A549 (cell line): Measurements from ENCODE around the gene CCDC142. TPM values are rescaled to one million over a fixed set of nuclear protein-coding genes. Genes with fewer than 3 reads are reported as not detected.
A peak's percentile ranks its signal among the peaks of the same experiment; 100 is the strongest.

Source experiments
- BCL3 ChIP-seq: fragments of >200 bp; sonication (Bioruptor Twin); formaldehyde crosslinking; IDR thresholded peaks from 3 replicates; pipeline ENCODE4 v1.6.1; 2016
- CBX8 ChIP-seq: fragments of 200-600 bp; sonication (generic); IDR thresholded peaks from 2 replicates; pipeline ENCODE4 v1.6.1; 2016
- CEBPB ChIP-seq, 2 experiments: fragments of >200 bp in 1 of 2; sonication (Bioruptor Twin) in 1 of 2; formaldehyde crosslinking in 1 of 2; IDR thresholded peaks; 2 replicates each; pipeline ENCODE4 v1.6.1; 2012 to 2016
- EHF ChIP-seq: fragments of 250-450 bp; sonication (Bioruptor Pico); IDR thresholded peaks from 2 replicates; pipeline ENCODE4 v1.5.0; 2020; ENCODE audit warnings: mild to moderate bottlenecking
- EHMT2 ChIP-seq: fragments of 200-600 bp; sonication (generic); IDR thresholded peaks from 2 replicates; pipeline ENCODE4 v1.6.1; 2016; ENCODE audit warnings: antibody characterized with exemption, low read depth, mild to moderate bottlenecking, moderate library complexity
- ELK1 ChIP-seq: fragments of 150-350 bp; IDR thresholded peaks from 2 replicates; pipeline ENCODE4 v1.6.1; 2014; ENCODE audit warnings: low read depth, mild to moderate bottlenecking, low read length
- EP300 ChIP-seq, 2 experiments: fragments of >200 bp; sonication (Bioruptor Twin); formaldehyde crosslinking; IDR thresholded peaks; 2 replicates in 1 of 2; 3 replicates in 1 of 2; pipeline ENCODE4 v1.6.1; 2016 to 2017
- ESRRA ChIP-seq: fragments of 150-350 bp; IDR thresholded peaks from 2 replicates; pipeline ENCODE4 v1.6.1; 2014; ENCODE audit warnings: mild to moderate bottlenecking, low read length, borderline replicate concordance
- FOSB ChIP-seq: fragments of 250-450 bp; sonication (Bioruptor Pico); IDR thresholded peaks from 2 replicates; pipeline ENCODE4 v1.5.0; 2020; ENCODE audit warnings: mild to moderate bottlenecking, moderate library complexity
- GATA3 ChIP-seq: IDR thresholded peaks from 2 replicates; pipeline ENCODE4 v1.6.1; 2012; ENCODE audit warnings: borderline replicate concordance
- HDAC2 ChIP-seq: fragments of 200-600 bp; sonication (generic); IDR thresholded peaks from 2 replicates; pipeline ENCODE4 v1.6.1; 2016
- HES2 ChIP-seq: fragments of >200 bp; sonication (Bioruptor Twin); formaldehyde crosslinking; IDR thresholded peaks from 2 replicates; pipeline ENCODE4 v1.6.1; 2016
- HMGXB4 ChIP-seq: fragments of 250-450 bp; sonication (Bioruptor Pico); IDR thresholded peaks from 2 replicates; pipeline ENCODE4 v1.5.0; 2021; ENCODE audit warnings: mild to moderate bottlenecking, moderate library complexity, borderline replicate concordance
- HOXA7 ChIP-seq: fragments of 250-450 bp; sonication (Bioruptor Pico); IDR thresholded peaks from 2 replicates; pipeline ENCODE4 v1.5.0; 2020; ENCODE audit warnings: mild to moderate bottlenecking, moderate library complexity
- HOXB13 ChIP-seq: fragments of 250-450 bp; sonication (Bioruptor Pico); IDR thresholded peaks from 2 replicates; pipeline ENCODE4 v1.5.0; 2020; ENCODE audit warnings: low read depth, mild to moderate bottlenecking, moderate library complexity
- HOXB5 ChIP-seq: fragments of 250-450 bp; sonication (Bioruptor Pico); IDR thresholded peaks from 2 replicates; pipeline ENCODE4 v1.5.0; 2020; ENCODE audit warnings: mild to moderate bottlenecking, moderate library complexity
- KDM1A ChIP-seq: fragments of 200-600 bp; sonication (generic); IDR thresholded peaks from 2 replicates; pipeline ENCODE4 v1.6.1; 2016; ENCODE audit warnings: low read depth, mild to moderate bottlenecking
- KDM5A ChIP-seq: fragments of 200-600 bp; sonication (generic); IDR thresholded peaks from 2 replicates; pipeline ENCODE4 v1.6.1; 2016; ENCODE audit warnings: antibody characterized with exemption, mild to moderate bottlenecking
- MAFK ChIP-seq: fragments of 450-650 bp; IDR thresholded peaks from 2 replicates; pipeline ENCODE4 v1.6.1; 2014; ENCODE audit not compliant: partially characterized antibody
- MAX ChIP-seq: IDR thresholded peaks from 2 replicates; pipeline ENCODE4 v1.6.1; 2012
- MYC ChIP-seq: IDR thresholded peaks from 2 replicates; pipeline ENCODE4 v1.6.1; 2012; ENCODE audit warnings: mild to moderate bottlenecking, inconsistent platforms, low read length, improper control_type of control experiment, borderline replicate concordance
- NR3C1 ChIP-seq: fragments of >200 bp; sonication (Bioruptor Twin); formaldehyde crosslinking; IDR thresholded peaks from 3 replicates; pipeline ENCODE4 v1.6.1; 2017
- PBX3 ChIP-seq: IDR thresholded peaks from 2 replicates; pipeline ENCODE4 v1.6.1; 2012
- PHF8 ChIP-seq: fragments of 200-600 bp; sonication (generic); IDR thresholded peaks from 2 replicates; pipeline ENCODE4 v1.6.1; 2016; ENCODE audit warnings: low read depth, mild to moderate bottlenecking, antibody characterized with exemption, moderate library complexity, borderline replicate concordance
- POLR2AphosphoS2 ChIP-seq: conservative IDR thresholded peaks from 2 replicates; pipeline ENCODE4 v1.6.1; 2012; ENCODE audit warnings: low read length, improper control_type of control experiment, inconsistent platforms
- RARB ChIP-seq: fragments of 250-450 bp; sonication (Bioruptor Pico); IDR thresholded peaks from 2 replicates; pipeline ENCODE4 v1.8.0; 2021; ENCODE audit warnings: mild to moderate bottlenecking, moderate library complexity
- RCOR1 ChIP-seq: fragments of 150-350 bp; IDR thresholded peaks from 2 replicates; pipeline ENCODE4 v1.6.1; 2014; ENCODE audit warnings: antibody characterized with exemption, low read length, low read depth
- REST ChIP-seq: fragments of 200-600 bp; sonication (generic); IDR thresholded peaks from 2 replicates; pipeline ENCODE4 v1.6.1; 2016; ENCODE audit warnings: antibody characterized with exemption, mild to moderate bottlenecking, moderate library complexity
- RFX5 ChIP-seq: fragments of 450-650 bp; IDR thresholded peaks from 2 replicates; pipeline ENCODE4 v1.7.1; 2014; ENCODE audit warnings: antibody characterized with exemption, mild to moderate bottlenecking, moderate library complexity
- TFCP2L1 ChIP-seq: fragments of 250-450 bp; sonication (Bioruptor Pico); IDR thresholded peaks from 2 replicates; pipeline ENCODE4 v1.5.0; 2021; ENCODE audit warnings: mild to moderate bottlenecking
- TP53 ChIP-seq: fragments of 250-450 bp; sonication (Bioruptor Pico); IDR thresholded peaks from 2 replicates; pipeline ENCODE4 v1.5.0; 2021; ENCODE audit warnings: mild to moderate bottlenecking, moderate library complexity
- USF2 ChIP-seq: fragments of 450-650 bp; IDR thresholded peaks from 2 replicates; pipeline ENCODE4 v1.6.1; 2014; ENCODE audit warnings: antibody characterized with exemption
- ZC3H11A ChIP-seq: fragments of 450-650 bp; IDR thresholded peaks from 2 replicates; pipeline ENCODE4 v1.6.1; 2014; ENCODE audit warnings: antibody characterized with exemption, mild to moderate bottlenecking
- polyA plus RNA-seq, 4 experiments: library from polyadenylated mRNA; depleted of rRNA in 3 of 4; stranded (reverse); fragments of >200 nt; fragmentation: RNase III in 1 of 4; extraction: RNeasy Plus Mini Kit Qiagen cat#74134 plus additional on column Dnase treatment in 1 of 4; gene quantifications; 2 replicates in 3 of 4; 3 replicates in 1 of 4; pipeline ENCODE4 v1.2.3, GENCODE V29; 2011 to 2017

Gene CCDC142
- polyA plus RNA-seq, 2 of the 4 experiments (the other 2 are of a cell fraction) = 6.8 to 12.8 TPM

- no peak for TF ChIP-seq REST
- no peak; the same call in 1 of the 2 replicates for TF ChIP-seq MAX
- TF ChIP-seq HMGXB4 (CRISPR knock-in tag) = no peak
- TF ChIP-seq PHF8 = peak; percentile 57; the same call in 1 of the 2 replicates
- TF ChIP-seq KDM5A = peak; percentile 90
- TF ChIP-seq EHF = 0 out of 2 replicates have a peak, but pooled peaks have one; percentile 71
- TF ChIP-seq NR3C1 = no peak
- peak; percentile 99 for TF ChIP-seq PBX3
- peak; percentile 81 for TF ChIP-seq RFX5
- no peak for TF ChIP-seq MAFK
- TF ChIP-seq HOXB13 (CRISPR knock-in tag) = peak; percentile 76; the same call in 1 of the 2 replicates
- no peak for TF ChIP-seq POLR2AphosphoS2
- TF ChIP-seq RARB (CRISPR knock-in tag) = no peak
- peak; percentile 94 for TF ChIP-seq HOXB5 (CRISPR knock-in tag)
- peak; percentile 19; the same call in 1 of the 3 replicates for TF ChIP-seq BCL3
- TF ChIP-seq ESRRA = no peak
- TF ChIP-seq HES2 = no peak
- no peak for TF ChIP-seq EP300 (IDR thresholded peaks at IDR 0.05)
- no peak for TF ChIP-seq EHMT2
- TF ChIP-seq CBX8 = no peak
- TF ChIP-seq FOSB = 0 out of 2 replicates have a peak, but pooled peaks have one; percentile 71
- no peak for TF ChIP-seq ELK1
- no peak for TF ChIP-seq RCOR1
- peak; percentile 23; the same call in 1 of the 2 replicates for TF ChIP-seq GATA3
- no peak for TF ChIP-seq KDM1A
- TF ChIP-seq HDAC2 = no peak
- no peak for TF ChIP-seq ZC3H11A
- no peak for TF ChIP-seq CEBPB (IDR thresholded peaks at IDR 0.05)
- TF ChIP-seq TP53 (CRISPR knock-in tag) = peak; percentile 94
- no peak for TF ChIP-seq MYC
- no peak; the same call in 1 of the 2 replicates for TF ChIP-seq TFCP2L1 (CRISPR knock-in tag)
- TF ChIP-seq HOXA7 = peak; percentile 48; the same call in 1 of the 2 replicates
- TF ChIP-seq USF2 = no peak
Measured at GRCh38 chr2:74458132-74458937, 24.5 kb downstream of the CCDC142 start, which contains the start of gene WBP1 (continued).
